ENCODE results near the gene TNFRSF19.
"Not testable (repeated sequence)": the region's sequence is repeated elsewhere in the genome, so short reads cannot be mapped to it uniquely, and the experiment has no call there.

TNFRSF19 gene

DNA sequence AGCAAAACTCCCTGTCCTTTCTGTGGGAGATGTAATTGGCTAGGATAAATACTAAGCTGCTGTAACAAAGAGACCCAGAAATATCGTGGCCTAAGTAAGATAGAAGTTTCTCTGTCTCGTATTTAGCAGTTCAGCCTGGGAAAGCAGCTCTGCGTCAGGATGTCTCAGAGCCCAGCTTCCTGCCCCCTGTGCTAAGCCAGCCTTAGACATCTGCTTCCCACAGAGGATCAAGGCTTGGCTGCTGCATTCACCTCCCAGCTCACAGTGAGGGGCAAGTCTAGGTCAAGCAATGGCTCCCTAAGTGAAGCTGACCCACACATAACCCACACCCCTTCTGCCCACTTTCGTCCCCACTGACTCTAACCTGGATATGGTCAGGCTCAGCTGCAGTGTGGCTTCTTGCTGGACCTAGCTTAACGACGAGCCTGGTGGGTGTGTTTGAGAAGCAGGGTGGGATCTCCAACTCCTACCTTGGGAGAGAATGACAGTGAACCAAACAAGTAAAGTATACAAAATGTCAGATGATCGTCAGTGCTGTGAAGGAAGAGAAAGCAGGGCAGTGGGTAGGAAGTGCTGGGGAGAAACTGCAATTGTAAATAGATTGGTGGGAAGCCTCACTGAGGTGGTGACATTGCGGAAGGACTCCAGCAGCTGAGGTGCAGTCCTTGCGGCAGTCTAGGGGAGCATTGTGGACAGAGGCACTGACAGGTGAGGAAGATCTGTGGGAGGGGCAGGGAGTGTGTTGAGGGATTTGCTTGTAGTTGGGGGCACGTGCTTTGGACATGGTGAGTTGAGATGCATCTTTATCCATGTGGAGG, 82.9 kb downstream of the TNFRSF19 start:
- DNase-seq (ENCODE audit: low read depth in 1 of 2, low spot score in 1 of 2), result no peak

DNA sequence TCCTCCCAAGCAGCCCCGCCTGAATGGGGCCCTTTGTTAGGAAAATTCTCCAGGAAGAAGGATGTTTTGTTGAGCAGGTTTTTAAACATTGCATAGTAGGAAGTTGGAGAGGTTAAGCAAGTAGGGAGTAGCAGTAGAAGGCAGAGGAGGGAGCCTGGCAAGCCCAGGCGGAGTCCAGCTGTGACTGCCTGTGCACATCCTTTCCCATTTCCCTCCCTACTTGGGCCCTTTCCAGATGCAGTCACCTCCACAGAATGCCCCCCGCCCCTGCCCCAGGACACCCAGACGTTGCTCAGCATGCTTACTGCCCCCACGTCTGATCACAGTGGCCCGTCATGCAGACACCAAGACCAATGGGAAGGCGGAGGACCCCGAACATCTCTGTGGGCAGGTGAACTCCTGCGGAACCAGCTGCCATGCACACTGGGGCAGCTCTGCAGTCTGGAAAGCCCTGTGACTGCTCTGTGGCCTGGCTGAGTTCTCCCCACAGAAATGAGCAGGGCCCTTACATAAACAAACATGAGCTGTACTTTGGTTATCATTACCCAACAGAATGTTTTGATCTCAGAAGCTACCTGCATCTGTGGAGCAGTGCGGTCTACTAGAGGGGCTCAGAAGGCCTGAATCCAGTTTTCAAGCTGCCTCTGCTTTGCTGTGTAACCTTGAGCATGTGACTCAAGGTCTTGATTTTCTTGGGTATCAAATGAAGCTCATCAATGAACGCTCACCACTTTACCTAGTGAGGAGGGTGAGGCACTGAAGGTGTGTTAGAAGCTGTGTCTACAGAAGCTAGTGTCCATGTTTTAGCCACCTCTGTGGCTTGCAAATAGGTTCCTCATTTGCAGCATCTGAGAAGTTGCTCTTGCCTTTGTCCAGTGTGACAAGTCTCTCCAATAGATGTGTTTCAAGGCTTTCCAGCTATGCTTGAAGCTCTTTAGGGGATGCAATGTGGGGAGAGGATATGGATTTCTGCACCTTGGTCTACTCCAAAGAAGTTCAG, 84.2 kb downstream of the TNFRSF19 start:
- no peak for DNase-seq (ENCODE audit: low read depth in 1 of 2, low spot score in 1 of 2)

DNA sequence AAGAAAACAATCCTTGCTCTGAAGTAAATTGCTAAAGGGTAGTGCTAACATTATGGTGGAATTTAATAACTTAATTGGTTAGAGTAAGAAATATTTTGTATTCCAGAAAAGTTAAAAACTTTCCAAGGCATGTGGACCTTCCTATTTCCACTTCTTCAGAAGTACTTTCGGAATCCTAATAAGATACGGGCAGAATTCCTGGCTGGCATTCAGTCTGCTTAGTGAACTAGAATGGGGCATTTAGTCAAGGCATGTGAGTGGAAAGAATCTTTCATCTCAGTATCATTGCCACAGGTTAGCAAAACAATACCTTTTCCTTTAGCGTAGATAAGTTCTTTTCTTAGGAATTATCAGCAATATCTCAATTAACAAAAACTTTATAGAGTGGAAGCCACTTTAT, 85.1 kb downstream of the TNFRSF19 start:
- no peak for DNase-seq (ENCODE audit: low read depth in 1 of 2, low spot score in 1 of 2)

DNA sequence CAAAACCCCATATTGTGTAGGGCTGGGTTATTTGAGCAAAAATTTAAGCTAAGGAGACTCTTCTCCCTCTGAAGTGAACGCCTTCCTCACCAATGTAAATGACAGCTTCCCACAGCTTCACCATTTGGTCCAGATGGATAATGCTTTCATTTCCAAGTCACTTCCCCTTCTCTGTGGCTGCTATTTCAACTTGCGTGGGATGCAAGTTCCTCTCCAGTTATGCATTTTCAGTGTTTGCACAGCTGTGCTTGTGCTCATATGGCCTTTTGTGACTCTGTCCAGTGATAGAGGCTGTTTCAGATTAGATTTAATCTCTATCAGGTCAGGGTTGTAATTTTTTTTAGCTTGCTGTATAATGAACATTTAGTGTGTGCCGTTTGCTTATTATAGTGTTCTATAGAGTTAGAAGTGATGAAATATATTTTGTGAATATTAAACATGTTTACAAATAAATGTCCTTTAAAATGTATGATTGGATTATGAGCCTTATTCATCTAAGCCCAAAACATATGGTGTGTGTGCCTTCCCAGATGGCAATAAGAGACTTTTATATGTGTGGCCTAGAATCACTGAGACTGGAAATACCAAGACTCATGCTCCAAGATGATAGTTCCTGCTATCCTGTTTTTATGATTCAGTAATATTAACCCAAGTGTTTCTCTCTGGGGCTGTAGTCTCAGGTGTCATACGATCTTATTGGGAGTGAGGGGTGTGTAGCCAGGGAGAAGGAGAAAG, 86.6 kb downstream of the TNFRSF19 start:
- no peak for DNase-seq (ENCODE audit: low read depth in 1 of 2, low spot score in 1 of 2)

DNA sequence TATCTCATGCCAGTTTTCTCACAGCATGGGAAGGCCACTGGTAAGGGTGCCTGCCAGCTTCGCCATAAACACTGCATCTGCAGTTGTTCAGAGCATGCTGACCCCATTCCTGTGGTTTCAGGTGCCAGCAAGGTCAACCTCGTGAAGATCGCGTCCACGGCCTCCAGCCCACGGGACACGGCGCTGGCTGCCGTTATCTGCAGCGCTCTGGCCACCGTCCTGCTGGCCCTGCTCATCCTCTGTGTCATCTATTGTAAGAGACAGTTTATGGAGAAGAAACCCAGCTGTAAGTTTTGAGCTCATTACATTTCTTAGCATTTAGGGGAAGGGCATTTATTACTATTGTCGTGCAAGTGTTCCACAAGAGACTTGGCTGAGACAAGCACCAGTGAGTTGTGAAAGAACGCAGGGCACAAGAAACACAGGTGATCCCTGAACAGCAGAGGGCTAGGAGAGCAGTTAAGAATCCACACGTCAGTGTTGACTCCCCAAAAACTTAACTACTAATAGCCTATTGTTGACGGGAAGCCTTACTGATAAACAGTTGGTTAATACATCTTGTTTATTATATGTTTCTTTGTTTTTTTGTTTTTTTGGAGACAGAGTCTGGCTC, 88.8 kb downstream of the TNFRSF19 start:
- no peak for DNase-seq (ENCODE audit: low read depth in 1 of 2, low spot score in 1 of 2)

DNA sequence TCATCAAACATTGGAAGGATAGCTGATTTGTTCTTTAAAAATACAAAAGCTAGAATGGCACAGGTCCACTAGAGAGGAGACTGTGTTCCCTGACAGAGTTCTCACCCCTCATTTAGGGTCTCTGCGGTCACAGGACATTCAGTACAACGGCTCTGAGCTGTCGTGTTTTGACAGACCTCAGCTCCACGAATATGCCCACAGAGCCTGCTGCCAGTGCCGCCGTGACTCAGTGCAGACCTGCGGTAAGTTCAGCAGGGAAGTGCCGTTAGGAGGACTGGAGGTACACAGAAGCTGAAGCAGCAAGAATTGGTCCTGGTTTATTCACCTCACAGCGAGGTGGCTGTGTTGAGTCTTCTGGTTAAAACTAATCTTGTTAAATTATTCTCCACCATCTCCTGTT, 90.0 kb downstream of the TNFRSF19 start:
- no peak for DNase-seq (ENCODE audit: low read depth in 1 of 2, low spot score in 1 of 2)

DNA sequence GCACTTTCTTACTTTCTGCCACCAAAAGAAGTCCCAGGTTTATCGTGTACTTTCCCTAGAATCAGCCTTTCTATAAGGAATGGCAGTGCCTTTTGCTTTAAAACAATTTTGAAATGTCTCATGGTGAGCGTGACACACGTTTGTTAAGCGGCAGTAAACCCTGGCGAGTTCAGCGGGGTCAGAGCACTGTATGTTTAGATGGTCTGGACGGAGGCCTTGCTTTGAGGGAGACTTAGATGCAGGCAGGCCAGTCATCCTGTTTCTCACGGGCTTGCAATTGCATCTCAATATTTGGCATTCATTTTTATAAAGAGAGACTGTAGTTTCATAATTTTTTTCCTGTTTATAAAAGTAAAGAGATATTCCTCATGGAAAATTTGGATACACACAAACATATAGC, 96.4 kb downstream of the TNFRSF19 start:
- DNase-seq (ENCODE audit: low read depth in 1 of 2, low spot score in 1 of 2), result no peak

DNA sequence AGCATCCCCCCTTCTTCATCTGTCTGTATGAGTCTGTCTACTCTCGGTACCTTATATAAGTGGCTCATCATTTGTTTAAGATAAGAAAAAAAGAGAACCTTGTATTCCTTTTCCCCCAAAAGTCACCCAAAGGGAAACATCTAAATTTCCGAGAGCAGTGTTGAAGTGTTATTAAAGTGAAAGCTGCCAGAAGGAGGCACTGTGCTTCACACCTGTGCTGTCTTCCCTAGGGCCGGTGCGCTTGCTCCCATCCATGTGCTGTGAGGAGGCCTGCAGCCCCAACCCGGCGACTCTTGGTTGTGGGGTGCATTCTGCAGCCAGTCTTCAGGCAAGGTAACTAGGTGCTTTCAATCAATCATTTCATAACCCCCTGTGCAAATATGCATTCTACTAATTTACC, 97.5 kb downstream of the TNFRSF19 start:
- DNase-seq (ENCODE audit: low read depth in 1 of 2, low spot score in 1 of 2), result no peak

DNA sequence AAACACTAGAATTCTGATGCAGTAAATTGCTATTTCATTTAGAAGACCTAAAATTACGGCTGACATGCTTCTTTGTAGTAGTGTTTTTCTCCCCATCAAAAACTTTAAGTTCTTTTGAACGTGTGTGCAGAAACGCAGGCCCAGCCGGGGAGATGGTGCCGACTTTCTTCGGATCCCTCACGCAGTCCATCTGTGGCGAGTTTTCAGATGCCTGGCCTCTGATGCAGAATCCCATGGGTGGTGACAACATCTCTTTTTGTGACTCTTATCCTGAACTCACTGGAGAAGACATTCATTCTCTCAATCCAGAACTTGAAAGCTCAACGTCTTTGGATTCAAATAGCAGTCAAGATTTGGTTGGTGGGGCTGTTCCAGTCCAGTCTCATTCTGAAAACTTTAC, 98.3 kb downstream of the TNFRSF19 start:
- DNase-seq (ENCODE audit: low read depth in 1 of 2, low spot score in 1 of 2), result no peak

DNA sequence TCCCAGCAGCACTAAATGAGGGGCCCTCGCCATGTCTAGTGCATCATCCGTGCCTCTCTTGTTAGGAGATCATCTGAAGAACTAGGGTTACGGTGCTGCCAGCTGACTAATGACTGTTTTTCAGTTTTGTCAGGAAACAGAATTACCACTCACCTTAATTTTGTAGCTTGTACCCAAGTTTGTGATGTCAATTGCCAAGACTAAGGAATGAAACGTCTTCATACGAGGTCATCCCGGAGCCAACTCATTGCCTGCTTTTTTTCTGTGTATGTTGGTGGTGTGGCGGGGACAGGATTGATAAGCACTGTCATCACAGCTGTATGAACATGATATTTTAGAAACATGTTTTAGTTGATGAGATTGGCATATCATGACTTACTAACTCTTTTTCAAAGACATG, 100.6 kb downstream of the TNFRSF19 start:
- DNase-seq (ENCODE audit: low read depth in 1 of 2, low spot score in 1 of 2), result no peak

DNA sequence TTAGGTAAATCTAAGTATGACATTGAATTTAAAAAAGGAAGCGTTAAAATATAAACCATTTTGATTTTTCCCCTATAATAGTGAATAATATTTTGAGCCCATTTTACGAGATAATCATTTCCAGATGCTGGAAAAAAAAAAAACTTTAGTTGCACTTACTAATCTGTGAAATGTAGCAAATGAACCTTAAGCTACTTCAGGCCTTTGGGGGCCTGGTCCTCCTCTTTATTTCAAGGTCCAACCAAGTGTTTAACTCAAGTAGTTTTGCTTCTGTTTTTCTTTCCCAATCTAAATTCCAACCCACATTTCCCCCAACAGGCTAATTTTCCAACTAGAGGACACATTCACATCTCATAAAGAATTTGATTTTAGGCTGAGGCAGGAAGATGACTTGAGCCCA, 101.2 kb downstream of the TNFRSF19 start:
- no peak for DNase-seq (ENCODE audit: low read depth in 1 of 2, low spot score in 1 of 2)

DNA sequence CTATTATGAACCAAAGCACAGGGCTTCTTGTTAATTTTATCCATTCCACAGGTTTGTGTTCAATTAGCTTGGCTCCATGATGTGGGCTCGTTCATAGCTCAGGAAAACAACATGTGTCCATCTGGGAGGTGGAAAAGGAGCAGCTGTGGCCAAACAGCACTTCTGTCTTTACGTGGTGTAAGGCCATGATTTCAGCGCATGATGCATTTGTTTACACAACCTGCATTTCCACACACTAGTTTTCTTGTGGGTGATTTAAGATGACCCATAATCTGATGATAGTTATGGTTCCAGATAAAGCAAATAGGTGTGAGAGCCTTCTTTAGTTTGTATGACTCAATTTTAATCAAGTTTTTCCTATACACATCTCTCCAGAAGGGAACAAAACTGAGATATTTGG, 101.7 kb downstream of the TNFRSF19 start:
- no peak for DNase-seq (ENCODE audit: low read depth in 1 of 2, low spot score in 1 of 2)

DNA sequence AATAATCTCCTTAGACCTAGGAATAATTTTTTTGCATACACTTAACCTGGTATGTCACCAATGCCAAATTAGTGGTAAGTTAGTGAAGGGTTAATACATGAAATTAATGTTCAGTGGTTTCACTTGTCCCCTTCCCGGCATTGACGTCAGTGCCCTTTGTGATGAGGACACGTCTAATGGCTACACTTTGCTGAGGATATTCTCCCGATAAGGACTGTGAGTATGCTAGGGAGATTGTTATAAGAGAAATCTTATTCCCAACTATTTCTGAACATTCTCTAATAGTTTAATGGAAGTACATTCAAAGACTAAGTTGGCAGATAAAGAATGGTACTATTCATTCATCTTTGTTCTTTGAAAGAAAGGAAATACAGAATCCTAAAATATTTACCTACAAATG, 102.4 kb downstream of the TNFRSF19 start:
- no peak for DNase-seq (ENCODE audit: low read depth in 1 of 2, low spot score in 1 of 2)

DNA sequence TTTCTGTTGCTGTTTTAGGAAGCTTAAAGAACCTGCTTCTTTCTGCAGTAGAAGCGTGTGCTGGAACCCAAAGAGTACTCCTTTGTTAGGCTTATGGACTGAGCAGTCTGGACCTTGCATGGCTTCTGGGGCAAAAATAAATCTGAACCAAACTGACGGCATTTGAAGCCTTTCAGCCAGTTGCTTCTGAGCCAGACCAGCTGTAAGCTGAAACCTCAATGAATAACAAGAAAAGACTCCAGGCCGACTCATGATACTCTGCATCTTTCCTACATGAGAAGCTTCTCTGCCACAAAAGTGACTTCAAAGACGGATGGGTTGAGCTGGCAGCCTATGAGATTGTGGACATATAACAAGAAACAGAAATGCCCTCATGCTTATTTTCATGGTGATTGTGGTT, 103.1 kb downstream of the TNFRSF19 start:
- DNase-seq (ENCODE audit: low read depth in 1 of 2, low spot score in 1 of 2), result no peak

DNA sequence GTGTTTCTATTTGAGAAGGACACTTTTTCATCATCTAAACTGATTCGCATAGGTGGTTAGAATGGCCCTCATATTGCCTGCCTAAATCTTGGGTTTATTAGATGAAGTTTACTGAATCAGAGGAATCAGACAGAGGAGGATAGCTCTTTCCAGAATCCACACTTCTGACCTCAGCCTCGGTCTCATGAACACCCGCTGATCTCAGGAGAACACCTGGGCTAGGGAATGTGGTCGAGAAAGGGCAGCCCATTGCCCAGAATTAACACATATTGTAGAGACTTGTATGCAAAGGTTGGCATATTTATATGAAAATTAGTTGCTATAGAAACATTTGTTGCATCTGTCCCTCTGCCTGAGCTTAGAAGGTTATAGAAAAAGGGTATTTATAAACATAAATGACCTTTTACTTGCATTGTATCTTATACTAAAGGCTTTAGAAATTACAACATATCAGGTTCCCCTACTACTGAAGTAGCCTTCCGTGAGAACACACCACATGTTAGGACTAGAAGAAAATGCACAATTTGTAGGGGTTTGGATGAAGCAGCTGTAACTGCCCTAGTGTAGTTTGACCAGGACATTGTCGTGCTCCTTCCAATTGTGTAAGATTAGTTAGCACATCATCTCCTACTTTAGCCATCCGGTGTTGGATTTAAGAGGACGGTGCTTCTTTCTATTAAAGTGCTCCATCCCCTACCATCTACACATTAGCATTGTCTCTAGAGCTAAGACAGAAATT, 103.8 kb downstream of the TNFRSF19 start:
- no peak for DNase-seq (ENCODE audit: low read depth in 1 of 2, low spot score in 1 of 2)

DNA sequence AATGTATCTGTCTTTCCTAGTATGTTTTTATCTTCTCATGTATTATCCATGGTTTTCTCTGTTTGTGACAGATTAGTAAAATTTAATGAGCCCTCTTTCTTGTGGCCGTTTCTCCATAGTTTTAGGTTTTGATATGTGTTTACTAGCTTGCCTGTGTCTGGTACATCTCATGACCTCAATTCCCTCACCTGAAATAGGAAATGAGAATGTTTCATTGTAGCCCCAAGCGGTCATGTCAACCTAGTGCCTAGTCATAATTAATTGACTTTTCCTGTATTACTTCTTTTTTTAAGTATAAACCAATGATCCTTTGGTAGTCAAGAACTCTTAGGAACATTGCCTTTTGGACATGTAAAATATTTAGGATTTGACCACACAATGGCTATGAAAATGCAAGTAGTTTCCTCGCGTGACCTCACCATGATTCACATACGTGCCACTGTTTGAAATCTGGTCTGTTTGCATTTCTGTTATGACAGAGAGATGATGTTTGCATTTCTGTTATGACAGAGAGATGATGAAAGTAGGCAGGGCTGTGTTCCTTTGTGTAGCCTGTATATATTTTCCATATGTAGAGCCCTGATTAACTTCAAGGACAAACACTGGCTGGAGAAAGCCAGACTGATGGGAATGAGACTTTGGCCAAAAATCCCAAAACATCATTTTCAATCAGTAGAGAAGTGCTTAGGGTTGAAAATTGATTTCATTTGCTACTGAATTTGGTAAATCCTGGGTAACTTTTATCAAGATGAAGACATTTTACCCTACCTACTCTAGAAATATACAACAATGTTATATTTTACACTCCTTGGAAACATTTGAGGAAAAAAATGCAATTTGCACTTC, 104.8 kb downstream of the TNFRSF19 start:
- no peak for DNase-seq (ENCODE audit: low read depth in 1 of 2, low spot score in 1 of 2)

DNA sequence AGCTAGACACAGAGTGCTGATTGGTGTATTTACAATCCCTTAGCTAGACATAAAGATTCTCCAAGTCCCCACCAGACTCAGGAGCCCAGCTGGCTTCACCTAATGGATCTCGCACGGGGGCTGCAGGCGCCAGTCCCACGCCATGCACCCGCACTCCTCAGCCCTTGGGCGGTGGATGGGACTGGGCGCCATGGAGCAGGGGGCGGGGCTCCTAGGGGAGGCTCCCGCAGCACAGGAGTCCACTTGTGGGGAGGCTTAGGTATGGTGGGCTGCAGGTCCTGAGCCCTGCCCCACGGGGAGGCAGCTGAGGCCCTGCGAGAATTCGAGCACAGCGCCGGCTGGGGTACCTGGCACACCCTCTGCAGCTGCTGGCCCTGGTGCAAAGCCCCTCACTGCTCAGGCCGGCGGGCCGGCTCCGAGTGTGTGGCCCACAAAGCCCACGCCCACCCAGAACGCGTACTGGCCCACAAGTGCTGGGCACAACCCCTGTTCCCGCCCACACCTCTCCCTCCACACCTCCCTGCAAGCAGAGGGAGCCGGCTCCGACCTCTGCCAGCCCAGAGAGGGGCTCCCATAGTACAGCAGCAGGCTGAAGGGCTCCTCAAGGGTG, 107.6 kb downstream of the TNFRSF19 start:
- DNase-seq (ENCODE audit: low read depth in 1 of 2, low spot score in 1 of 2), result not testable (repeated sequence)

DNA sequence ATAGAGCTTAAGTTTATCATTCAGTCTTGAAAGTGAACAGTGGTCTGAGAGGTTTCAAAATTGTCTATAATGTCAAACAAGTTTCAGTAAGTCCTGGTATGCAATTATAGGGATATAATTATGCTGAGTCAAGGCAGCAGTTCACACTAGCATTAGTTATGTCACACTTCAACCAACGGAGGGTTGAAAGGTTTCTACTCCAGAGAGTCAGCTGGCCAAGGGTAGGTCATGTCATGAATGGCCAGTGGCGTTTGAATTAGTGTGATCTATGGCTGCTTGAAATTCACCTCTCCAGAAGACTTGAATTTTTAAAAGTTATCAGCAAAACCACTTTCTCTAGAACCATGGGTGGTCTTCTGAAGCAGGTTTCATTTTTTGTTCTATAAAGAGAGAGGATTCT, 108.6 kb downstream of the TNFRSF19 start:
- DNase-seq (ENCODE audit: low read depth in 1 of 2, low spot score in 1 of 2), result no peak

DNA sequence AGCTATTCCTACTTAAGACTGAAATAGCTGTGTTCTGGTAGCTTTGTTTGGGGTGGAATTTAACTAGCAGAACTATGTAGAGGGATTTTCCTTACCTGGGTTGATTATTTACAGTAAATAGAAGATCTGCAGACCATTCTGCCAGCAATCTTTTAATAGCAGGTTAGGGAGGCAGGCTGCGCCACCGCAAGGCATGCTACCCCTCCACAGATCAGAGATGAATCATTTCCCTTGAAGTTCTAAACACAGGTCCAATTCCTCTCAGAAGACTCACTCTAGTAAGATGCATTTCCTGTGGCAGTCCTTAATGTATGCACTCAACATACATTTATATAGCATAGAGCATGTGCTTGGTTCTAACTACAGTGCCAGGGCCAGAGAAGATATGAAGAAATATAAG, 109.0 kb downstream of the TNFRSF19 start:
- no peak for DNase-seq (ENCODE audit: low read depth in 1 of 2, low spot score in 1 of 2)
